Osteoblast (primary cell): Measurements from ENCODE around the gene TTK. TPM values are rescaled to one million over a fixed set of nuclear protein-coding genes. Genes with fewer than 3 reads are reported as not detected.

Source experiments
- DNase-seq: peaks from one replicate; pipeline ENCODE4 v3.0.0; 2011; ENCODE audit warnings: low spot score, mixed read lengths; ENCODE audit not compliant: insufficient read length; ENCODE audit errors: missing footprints
- H2AFZ ChIP-seq: 2 replicates; pipeline ENCODE4 v1.6.0; 2011; ENCODE audit warnings: mild to moderate bottlenecking, low read length
- H3K27ac ChIP-seq: 2 replicates; pipeline ENCODE4 v1.5.1; 2011; ENCODE audit warnings: mild to moderate bottlenecking, low read depth, low read length, moderate library complexity
- H3K27me3 ChIP-seq: 2 replicates; pipeline ENCODE4 v1.6.0; 2012; ENCODE audit warnings: mild to moderate bottlenecking, control low read depth, inconsistent platforms, low read length, moderate library complexity; ENCODE audit not compliant: insufficient read depth
- H3K36me3 ChIP-seq: 2 replicates; pipeline ENCODE4 v1.5.1; 2011; ENCODE audit warnings: mild to moderate bottlenecking, low read length, control low read depth, moderate library complexity; ENCODE audit not compliant: insufficient read depth
- H3K4me1 ChIP-seq: 2 replicates; pipeline ENCODE4 v1.5.1; 2011; ENCODE audit warnings: mild to moderate bottlenecking, low read length, control low read depth, moderate library complexity; ENCODE audit not compliant: insufficient read depth
- H3K4me2 ChIP-seq: 2 replicates; pipeline ENCODE4 v1.6.0; 2011; ENCODE audit warnings: mild to moderate bottlenecking, low read length; ENCODE audit not compliant: insufficient read depth
- H3K4me3 ChIP-seq: fragments of 200-600 bp; sonication (generic); 3 replicates; pipeline ENCODE4 v1.5.1; 2012; ENCODE audit warnings: mild to moderate bottlenecking, low read length, inconsistent platforms; ENCODE audit not compliant: insufficient read depth
- H3K79me2 ChIP-seq: 2 replicates; pipeline ENCODE4 v1.6.0; 2012; ENCODE audit warnings: mild to moderate bottlenecking, low read length, control low read depth, inconsistent platforms; ENCODE audit not compliant: insufficient read depth
- H3K9me3 ChIP-seq: 2 replicates; pipeline ENCODE4 v1.5.1; 2011; ENCODE audit warnings: low read depth, low read length, control low read depth
- H4K20me1 ChIP-seq: 2 replicates; pipeline ENCODE4 v1.6.0; 2012; ENCODE audit warnings: mild to moderate bottlenecking, low read length, control low read depth; ENCODE audit not compliant: insufficient read depth
- total RNA-seq: library from RNA; depleted of rRNA; stranded (reverse); fragments of >200 nt; gene quantifications from 2 replicates; pipeline ENCODE4 v1.2.3, GENCODE V29; 2012
- TF ChIP-seq, protein P1 (sequence below): IDR thresholded peaks from 2 replicates; pipeline ENCODE4 v1.5.1; 2011; ENCODE audit warnings: mild to moderate bottlenecking, low read depth, low read length, moderate library complexity; ENCODE audit errors: extremely low read depth

Gene TTK
- total RNA-seq, 1 donor, result 4.0 TPM

DNA sequence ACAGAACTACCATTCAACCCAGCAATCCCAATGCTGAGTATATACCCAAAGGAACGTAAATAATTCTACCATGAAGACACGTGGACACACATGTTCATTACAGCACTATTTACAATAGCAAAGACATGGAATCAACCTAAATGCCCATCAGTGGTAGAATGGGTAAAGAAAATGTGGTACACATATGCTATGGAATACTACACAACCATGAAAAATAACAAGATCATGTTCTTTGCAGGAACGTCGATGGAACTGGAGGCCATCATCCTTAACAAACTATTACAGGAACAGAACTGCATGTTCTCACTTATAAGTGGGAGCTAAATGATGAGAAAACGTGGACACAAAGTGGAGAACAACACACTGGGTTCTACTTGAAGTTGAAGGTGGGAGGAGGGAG, 34.7 kb upstream of the TTK start:
- Histone ChIP-seq H3K4me1 (no peaks in the 10 kb centered on the region), H3K36me3 (no peaks in the 10 kb centered on the region), H2AFZ (no peak overlapping the region), H3K27me3 (peaks cover 2% of the 10 kb centered on the region), H3K4me3 (no peak overlapping the region), H3K79me2 (no peaks in the 10 kb centered on the region), H3K9me3 (no peaks in the 10 kb centered on the region), H4K20me1 (no peaks in the 10 kb centered on the region), H3K4me2 (no peak overlapping the region), H3K27ac (no peak overlapping the region)
- TF ChIP-seq, protein P1, sequence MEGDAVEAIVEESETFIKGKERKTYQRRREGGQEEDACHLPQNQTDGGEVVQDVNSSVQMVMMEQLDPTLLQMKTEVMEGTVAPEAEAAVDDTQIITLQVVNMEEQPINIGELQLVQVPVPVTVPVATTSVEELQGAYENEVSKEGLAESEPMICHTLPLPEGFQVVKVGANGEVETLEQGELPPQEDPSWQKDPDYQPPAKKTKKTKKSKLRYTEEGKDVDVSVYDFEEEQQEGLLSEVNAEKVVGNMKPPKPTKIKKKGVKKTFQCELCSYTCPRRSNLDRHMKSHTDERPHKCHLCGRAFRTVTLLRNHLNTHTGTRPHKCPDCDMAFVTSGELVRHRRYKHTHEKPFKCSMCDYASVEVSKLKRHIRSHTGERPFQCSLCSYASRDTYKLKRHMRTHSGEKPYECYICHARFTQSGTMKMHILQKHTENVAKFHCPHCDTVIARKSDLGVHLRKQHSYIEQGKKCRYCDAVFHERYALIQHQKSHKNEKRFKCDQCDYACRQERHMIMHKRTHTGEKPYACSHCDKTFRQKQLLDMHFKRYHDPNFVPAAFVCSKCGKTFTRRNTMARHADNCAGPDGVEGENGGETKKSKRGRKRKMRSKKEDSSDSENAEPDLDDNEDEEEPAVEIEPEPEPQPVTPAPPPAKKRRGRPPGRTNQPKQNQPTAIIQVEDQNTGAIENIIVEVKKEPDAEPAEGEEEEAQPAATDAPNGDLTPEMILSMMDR, result no peak
- DNase-seq, result no peak

DNA sequence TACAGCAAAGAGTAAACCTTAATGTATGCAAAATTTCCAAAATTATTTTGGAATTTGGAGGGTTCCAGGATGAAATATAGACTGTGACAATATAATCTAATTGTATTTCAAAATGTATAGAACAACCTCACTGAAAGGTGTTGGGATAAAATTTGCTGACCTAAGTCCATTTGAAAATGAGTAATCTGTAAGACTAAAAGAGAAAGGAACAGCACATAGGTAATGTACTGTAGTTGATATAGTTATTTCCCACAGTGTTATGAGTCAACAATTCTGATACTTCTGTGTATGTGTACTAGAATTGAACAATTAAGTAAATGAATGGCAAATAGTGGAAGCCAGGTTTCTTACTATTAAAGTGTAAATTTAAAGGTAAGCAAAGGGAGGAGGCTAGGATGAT, 33.3 kb upstream of the TTK start:
- Histone ChIP-seq H4K20me1 (no peaks in the 10 kb centered on the region), H3K27me3 (no peaks in the 10 kb centered on the region), H3K4me2 (no peak overlapping the region), H3K9me3 (no peaks in the 10 kb centered on the region), H2AFZ (no peak overlapping the region), H3K79me2 (no peaks in the 10 kb centered on the region), H3K27ac (no peak overlapping the region), H3K4me1 (no peaks in the 10 kb centered on the region), H3K4me3 (no peak overlapping the region), H3K36me3 (no peaks in the 10 kb centered on the region)
- TF ChIP-seq, protein P1, result no peak
- no peak for DNase-seq

DNA sequence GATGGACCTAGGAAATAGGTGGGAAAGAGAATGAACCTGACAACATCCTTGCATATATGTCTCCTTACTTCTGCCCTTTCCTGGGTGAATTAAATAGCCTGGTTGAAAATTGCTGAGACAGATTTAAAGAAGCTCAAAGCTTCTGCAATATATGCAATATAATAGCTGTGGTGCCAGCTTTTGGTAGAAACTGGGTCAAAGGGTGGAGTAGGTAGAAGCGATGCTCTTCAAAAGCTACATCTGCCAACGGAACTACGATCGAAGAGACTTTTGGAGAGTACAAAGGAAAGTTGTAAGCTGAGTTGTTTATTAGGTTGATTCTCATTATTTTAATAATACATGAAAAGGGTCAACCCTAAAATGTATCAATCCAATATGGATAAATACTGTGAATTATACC, 22.8 kb upstream of the TTK start:
- H3K9me3 ChIP-seq, result no peaks in the 10 kb centered on the region
- H4K20me1 ChIP-seq, result no peaks in the 10 kb centered on the region
- H3K4me2 ChIP-seq, result no peak overlapping the region
- no peaks in the 10 kb centered on the region for H3K4me1 ChIP-seq
- no peak overlapping the region for H3K4me3 ChIP-seq
- no peak overlapping the region for H3K27ac ChIP-seq
- H3K79me2 ChIP-seq, result no peaks in the 10 kb centered on the region
- DNase-seq, result no peak
- H3K36me3 ChIP-seq, result no peaks in the 10 kb centered on the region
- TF ChIP-seq, protein P1, result no peak
- no peak overlapping the region for H2AFZ ChIP-seq
- H3K27me3 ChIP-seq, result no peaks in the 10 kb centered on the region

DNA sequence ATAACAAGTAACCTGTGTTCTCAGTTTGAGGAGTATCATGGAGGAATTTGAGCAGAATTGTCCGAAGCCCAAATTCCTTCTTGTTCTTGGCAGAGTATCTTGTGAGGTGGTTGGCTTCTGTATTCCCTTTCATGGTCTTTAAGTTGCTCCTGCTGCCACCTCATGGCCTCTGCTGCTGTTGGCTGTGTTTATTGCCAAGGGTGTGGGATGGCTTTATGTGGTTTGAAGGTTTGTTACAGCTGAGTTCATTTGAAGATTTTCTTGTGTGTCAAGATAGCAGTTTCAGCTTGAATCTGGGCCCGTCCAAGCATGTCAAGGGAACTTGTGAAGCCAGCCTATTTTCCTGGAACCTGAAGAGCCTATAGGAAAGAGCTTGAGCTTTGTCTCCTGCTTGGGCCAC, 20.2 kb upstream of the TTK start:
- Histone ChIP-seq H3K27me3 (no peaks in the 10 kb centered on the region), H3K9me3 (no peaks in the 10 kb centered on the region), H3K4me2 (no peak overlapping the region), H4K20me1 (no peaks in the 10 kb centered on the region), H3K27ac (no peak overlapping the region), H2AFZ (no peak overlapping the region), H3K79me2 (no peaks in the 10 kb centered on the region), H3K4me3 (no peak overlapping the region), H3K4me1 (no peaks in the 10 kb centered on the region), H3K36me3 (no peaks in the 10 kb centered on the region)
- DNase-seq, result no peak
- TF ChIP-seq, protein P1, result peak; percentile 15
